OCI-LY7 (cell line): ENCODE data around the gene KDELR1. TPM values are rescaled to one million over a fixed set of nuclear protein-coding genes. Genes with fewer than 3 reads are reported as not detected.

Experiments
- BruUV-seq: library from RNA; stranded (reverse); fragments of 400-500 nt; replicated peaks from 2 replicates; lab custom pipeline; 2021; lab: Mats Ljungman, UMichigan
- CTCF ChIA-PET: fragments of 300-600 bp; sonication (Branson Sonifier 250); formaldehyde crosslinking; loops from one replicate; lab custom pipeline; 2022; ENCODE audit warnings: antibody characterized with exemption; ENCODE audit not compliant: unreplicated experiment; lab: Charles Lee
- POLR2A ChIA-PET: fragments of 300-600 bp; sonication (Branson Sonifier 250); formaldehyde crosslinking; loops from one replicate; lab custom pipeline; 2022; ENCODE audit warnings: antibody characterized with exemption; lab: Charles Lee
- DNase-seq: peaks from one replicate; pipeline ENCODE4 v3.0.0-alpha.2; 2015; ENCODE audit warnings: low spot score
- H2AFZ ChIP-seq: fragments of 200-600 bp; sonication (generic), shearing (Covaris generic); 2 replicates; pipeline ENCODE4 v1.6.1; 2014; ENCODE audit warnings: mild to moderate bottlenecking, antibody characterized with exemption, low read length, moderate library complexity
- H3K27ac ChIP-seq: fragments of 200-600 bp; sonication (generic); 2 replicates; pipeline ENCODE4 v1.5.1; 2014; ENCODE audit warnings: mixed run types, low read depth, mild to moderate bottlenecking, moderate library complexity, low read length, inconsistent platforms; ENCODE audit not compliant: poor library complexity, severe bottlenecking
- H3K36me3 ChIP-seq: fragments of 200-600 bp; sonication (generic); 2 replicates; pipeline ENCODE4 v1.6.1; 2014; ENCODE audit warnings: mild to moderate bottlenecking, antibody characterized with exemption, low read length, moderate library complexity, mixed read lengths; ENCODE audit not compliant: insufficient read depth
- H3K4me1 ChIP-seq: fragments of 200-600 bp; sonication (generic); 2 replicates; pipeline ENCODE4 v1.5.1; 2014; ENCODE audit warnings: mild to moderate bottlenecking, low read length; ENCODE audit not compliant: insufficient read depth, poor library complexity, severe bottlenecking
- H3K4me2 ChIP-seq: fragments of 200-600 bp; sonication (generic); 2 replicates; pipeline ENCODE4 v1.6.1; 2014; ENCODE audit warnings: mild to moderate bottlenecking, low read length
- H3K4me3 ChIP-seq: fragments of 200-600 bp; sonication (generic); 2 replicates; pipeline ENCODE4 v1.5.1; 2014; ENCODE audit warnings: mild to moderate bottlenecking, low read depth, low read length; ENCODE audit not compliant: poor library complexity, severe bottlenecking
- H3K79me2 ChIP-seq: fragments of 200-600 bp; sonication (generic); 2 replicates; pipeline ENCODE4 v1.6.1; 2016; ENCODE audit warnings: low read depth, mild to moderate bottlenecking, low read length, moderate library complexity, mixed read lengths; ENCODE audit not compliant: insufficient read depth
- H3K9me2 ChIP-seq: fragments of 200-600 bp; sonication (generic); 2 replicates; pipeline ENCODE4 v1.6.1; 2016; ENCODE audit warnings: mild to moderate bottlenecking, low read length, mixed read lengths; ENCODE audit not compliant: insufficient read depth
- H3K9me3 ChIP-seq: fragments of 200-600 bp; sonication (generic); 2 replicates; pipeline ENCODE4 v1.6.1; 2014; ENCODE audit warnings: mild to moderate bottlenecking, mixed run types, low read length, mixed read lengths
- H4K20me1 ChIP-seq: fragments of 200-600 bp; sonication (generic); 2 replicates; pipeline ENCODE4 v1.6.1; 2014; ENCODE audit warnings: mild to moderate bottlenecking, antibody characterized with exemption, low read length, moderate library complexity, mixed read lengths; ENCODE audit not compliant: insufficient read depth
- CTCF ChIP-seq: fragments of 200-600 bp; sonication (generic); conservative IDR thresholded peaks from 2 replicates; pipeline ENCODE4 v1.5.1; 2014; ENCODE audit warnings: mild to moderate bottlenecking, antibody characterized with exemption, low read length, moderate library complexity, mixed read lengths
- EZH2phosphoT487 ChIP-seq: fragments of 200-600 bp; sonication (generic); IDR thresholded peaks from 2 replicates; pipeline ENCODE4 v1.6.1; 2018; ENCODE audit warnings: low read depth, borderline replicate concordance, mild to moderate bottlenecking, mixed run types, antibody characterized with exemption, low read length, moderate library complexity, mixed read lengths
- intact Hi-C: fragments of 100-400 bp; cut with micrococcal nuclease; formaldehyde crosslinking; loops from one replicate; pipeline ENCODE4 v1.10.0; 2022; ENCODE audit not compliant: unreplicated experiment
- total RNA-seq, 2 experiments: library from RNA; depleted of rRNA in 1 of 2; stranded (reverse); fragments of >200 nt in 1 of 2; shearing (Covaris generic) in 1 of 2; gene quantifications; 2 replicates each; pipeline ENCODE4 v1.2.3, GENCODE V29; 2014 to 2022

The KDELR1 gene
- total RNA-seq, 2 experiments from 2014 or later, result 38.8 to 63.8 TPM

- intact Hi-C loops, result no loop called here
Observed at GRCh38 chr19:48371367-48371766, 20.0 kb downstream of the KDELR1 start.

DNA sequence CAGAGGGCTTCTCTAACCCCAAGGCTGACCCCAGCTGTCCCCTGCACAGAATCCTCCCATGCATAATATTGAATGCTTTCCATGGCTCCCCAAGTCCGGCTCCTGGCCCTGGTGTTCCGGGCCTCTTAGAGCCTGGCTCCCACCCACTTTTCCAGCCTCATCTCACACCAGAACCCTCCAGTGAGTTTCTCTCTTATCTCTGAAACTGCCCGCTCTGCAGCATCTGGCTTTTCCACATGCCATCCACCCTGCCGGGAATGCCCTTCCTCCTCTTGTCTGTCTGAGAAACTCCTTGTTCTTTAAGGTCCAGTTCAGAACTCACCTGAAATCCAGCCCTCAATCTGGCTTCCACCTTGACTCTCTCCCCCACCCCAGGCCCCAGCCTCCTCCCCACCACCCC is 20.4 kb downstream of the KDELR1 start:
- H2AFZ ChIP-seq, result no peak overlapping the region
- CTCF ChIA-PET, result no interaction called here
- H3K79me2 ChIP-seq, result no peaks in the 10 kb centered on the region
- no peak for TF ChIP-seq CTCF
- TF ChIP-seq EZH2phosphoT487, result no peak
- no peaks in the 10 kb centered on the region for H3K9me2 ChIP-seq
- no peaks in the 10 kb centered on the region for H3K4me1 ChIP-seq
- H3K4me3 ChIP-seq, result no peak overlapping the region
- no peaks in the 10 kb centered on the region for H4K20me1 ChIP-seq
- H3K4me2 ChIP-seq, result no peak overlapping the region
- POLR2A ChIA-PET, result no interaction called here
- BruUV-seq, result no TSS peak
- H3K36me3 ChIP-seq, result no peaks in the 10 kb centered on the region
- no peak for DNase-seq
- H3K9me3 ChIP-seq, result no peaks in the 10 kb centered on the region
- no peak overlapping the region for H3K27ac ChIP-seq
- intact Hi-C loops, result no loop called here

More at GRCh38 chr19:48371367-48371766, 20.0 kb downstream of the KDELR1 start:
- H3K9me3 ChIP-seq, result no peaks in the 10 kb centered on the region
- no peaks in the 10 kb centered on the region for H3K79me2 ChIP-seq
- TF ChIP-seq EZH2phosphoT487 (no peak), CTCF (no peak)
- no peak for DNase-seq
- BruUV-seq, result no TSS peak
- no peak overlapping the region for H3K4me3 ChIP-seq
- no peaks in the 10 kb centered on the region for H3K36me3 ChIP-seq
- no peaks in the 10 kb centered on the region for H3K4me1 ChIP-seq
- H4K20me1 ChIP-seq, result no peaks in the 10 kb centered on the region
- POLR2A ChIA-PET, result no interaction called here
- no peak overlapping the region for H3K27ac ChIP-seq
- H2AFZ ChIP-seq, result no peak overlapping the region
- H3K9me2 ChIP-seq, result no peaks in the 10 kb centered on the region
- CTCF ChIA-PET, result no interaction called here
- H3K4me2 ChIP-seq, result no peak overlapping the region

- Histone ChIP-seq H3K79me2 (no peaks in the 10 kb centered on the region), H3K27ac (no peak overlapping the region), H3K36me3 (no peaks in the 10 kb centered on the region), H3K4me3 (no peak overlapping the region), H4K20me1 (no peaks in the 10 kb centered on the region), H3K9me2 (no peaks in the 10 kb centered on the region), H3K4me2 (no peak overlapping the region), H2AFZ (no peak overlapping the region), H3K9me3 (no peaks in the 10 kb centered on the region), H3K4me1 (peaks cover 9% of the 10 kb centered on the region)
- BruUV-seq, result no TSS peak
- intact Hi-C loops, result no loop called here
- ChIA-PET POLR2A (no interaction called here), CTCF (no interaction called here)
- DNase-seq, result no peak
- TF ChIP-seq CTCF (no peak), EZH2phosphoT487 (no peak)
Observed at GRCh38 chr19:48368936-48369335, 22.4 kb downstream of the KDELR1 start.
